KBM-7 (cell line): ENCODE measurements around the gene AGK.
"Not testable (repeated sequence)": the region's sequence is repeated elsewhere in the genome, so short reads cannot be mapped to it uniquely, and the experiment has no call there.

ENCODE experiments used
- DNase-seq: peaks from one replicate; pipeline ENCODE4 v3.0.0-alpha.2; 2015
- in situ Hi-C: fragments of 300-500 bp; cut with MboI; formaldehyde crosslinking; loops from 2 replicates; pipeline ENCODE4 v1.14.3; 2020; ENCODE audit warnings: low sequenced_read_pairs, low pct_unique_long_range_greater_than_20kb, mixed read lengths

AGK gene

GRCh38 chr7:141550386-141551093 is 670 bp upstream of the AGK start:
- in situ Hi-C loops = no loop called here
- no peak for DNase-seq

GRCh38 chr7:141551782-141552181 is 572 bp downstream of the AGK start:
- DNase-seq = no peak
- in situ Hi-C loops = no loop called here

GRCh38 chr7:141557360-141557759 is 6.2 kb downstream of the AGK start:
- no peak for DNase-seq
- in situ Hi-C loops = no loop called here

DNA sequence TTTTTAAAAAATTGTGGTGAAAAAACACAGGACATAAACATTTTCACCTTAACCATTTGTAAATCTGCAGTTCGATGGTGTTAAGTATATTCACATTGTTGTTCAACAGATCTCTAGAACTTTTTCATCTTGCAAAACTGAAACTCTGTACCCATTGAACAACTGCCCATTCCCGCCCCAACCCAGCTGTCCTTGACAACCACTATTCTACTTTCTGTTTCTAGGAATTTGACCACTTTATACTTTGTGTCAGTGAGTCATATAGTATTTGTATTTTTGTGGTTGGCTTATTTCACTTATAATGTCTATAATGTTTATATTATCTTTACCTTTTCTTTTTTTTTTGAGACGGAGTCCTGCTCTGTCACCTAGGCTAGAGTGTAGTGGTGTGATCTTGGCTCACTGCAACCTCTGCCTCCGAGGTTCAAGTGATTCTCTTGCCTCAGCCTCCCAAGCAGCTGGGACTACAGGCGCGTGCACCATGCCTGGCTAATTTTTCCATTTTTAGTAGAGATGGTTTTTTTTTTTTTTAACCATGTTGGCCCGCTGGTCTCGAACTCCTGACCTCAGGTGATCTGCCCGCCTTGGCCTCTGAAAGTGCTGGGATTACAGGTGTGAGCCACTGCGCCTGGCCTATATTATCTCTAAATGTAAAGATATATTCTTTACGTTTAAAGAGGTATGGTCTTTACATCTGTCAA is 6.8 kb downstream of the AGK start:
- in situ Hi-C loops, DNase-seq: not testable (repeated sequence)

DNA sequence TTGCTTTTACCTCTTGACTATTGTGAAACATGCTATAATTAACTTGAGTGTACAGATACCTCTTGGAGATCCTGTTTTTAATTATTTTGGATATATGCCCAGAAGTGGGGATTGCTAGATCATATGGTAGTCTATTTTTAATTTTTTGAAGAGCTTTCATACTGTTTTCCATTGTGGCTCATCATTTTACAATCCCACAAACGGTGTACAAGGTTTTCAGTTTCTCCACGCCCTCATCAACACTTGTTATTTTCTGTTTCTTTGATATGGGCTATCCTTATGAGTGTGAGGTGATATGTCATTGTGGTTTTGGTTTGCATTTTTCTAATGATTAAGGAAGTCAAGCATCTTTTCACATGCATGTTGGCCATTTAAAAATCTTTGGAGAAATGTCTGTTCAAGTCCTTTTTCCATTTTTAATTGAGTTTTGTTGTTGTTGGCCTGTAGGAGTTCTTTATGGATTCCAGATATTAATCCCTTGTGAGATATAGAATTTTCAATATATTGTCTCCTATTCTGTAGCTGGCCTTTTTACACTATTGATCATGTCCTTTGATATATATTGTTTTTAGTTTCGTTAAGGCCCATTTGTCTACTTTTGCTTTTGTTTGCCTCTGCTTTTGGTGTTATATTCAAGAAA is 7.5 kb downstream of the AGK start:
- in situ Hi-C loops = no loop called here
- peak; percentile 26 for DNase-seq

- in situ Hi-C loops = no loop called here
- DNase-seq = no peak
Measured at GRCh38 chr7:141559961-141560360, 8.8 kb downstream of the AGK start.

DNA sequence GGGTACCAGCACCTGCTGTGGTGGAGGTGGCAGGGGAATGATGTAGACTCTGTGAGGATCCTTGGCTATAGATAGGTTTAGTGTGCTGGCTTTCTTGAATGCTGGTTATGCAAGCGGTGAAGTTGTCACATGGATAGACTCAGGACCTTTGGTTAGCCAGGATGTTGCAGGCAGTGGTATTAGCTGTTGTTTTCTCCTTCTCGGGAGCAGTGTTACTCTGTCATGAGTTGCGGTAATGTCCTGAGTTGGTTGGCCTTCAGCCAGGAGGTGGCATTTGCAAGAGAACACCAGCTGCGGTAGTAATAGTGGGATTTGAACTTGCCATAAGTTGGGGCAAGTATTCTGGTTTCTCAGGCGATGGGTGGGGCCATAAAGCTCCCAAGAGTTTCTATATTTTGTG is 10.8 kb downstream of the AGK start:
- no peak for DNase-seq
- in situ Hi-C loops = no loop called here

GRCh38 chr7:141562543-141562942 is 11.3 kb downstream of the AGK start:
- no peak for DNase-seq
- in situ Hi-C loops = no loop called here

- in situ Hi-C loops = no loop called here
- no peak for DNase-seq
Measured at GRCh38 chr7:141562972-141563371, 11.8 kb downstream of the AGK start.

DNA sequence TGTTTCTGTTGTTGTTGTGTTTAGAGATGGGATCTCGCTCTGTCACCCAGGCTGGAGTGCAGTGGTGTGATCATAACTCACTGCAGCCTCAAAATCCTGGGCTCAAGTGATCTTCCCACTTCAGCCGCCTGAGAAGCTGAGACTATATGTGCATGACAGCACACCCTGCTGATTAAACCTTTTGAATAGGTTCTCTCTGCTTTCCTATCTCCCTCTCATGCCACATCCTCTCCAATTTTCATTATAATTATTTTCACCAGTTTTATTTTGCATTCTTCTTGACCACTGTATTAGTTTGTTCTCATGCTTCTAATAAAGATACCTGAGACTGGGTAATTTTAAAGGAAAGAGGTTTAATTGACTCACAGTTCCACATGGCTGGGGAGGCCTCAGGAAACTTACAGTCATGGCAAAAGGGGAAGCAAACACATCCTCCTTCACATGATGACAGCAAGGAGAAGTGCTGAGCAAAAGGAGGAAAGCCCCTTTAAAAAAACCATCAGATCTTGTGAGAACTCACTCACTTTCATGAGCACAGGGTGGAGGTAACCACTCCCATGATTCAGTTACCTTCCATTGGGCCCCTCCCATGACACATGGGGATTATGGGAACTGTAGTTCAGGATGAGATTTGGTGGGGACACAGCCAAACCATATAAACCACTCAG is 12.9 kb downstream of the AGK start:
- DNase-seq = peak; percentile 50
- in situ Hi-C loops = no loop called here

DNA sequence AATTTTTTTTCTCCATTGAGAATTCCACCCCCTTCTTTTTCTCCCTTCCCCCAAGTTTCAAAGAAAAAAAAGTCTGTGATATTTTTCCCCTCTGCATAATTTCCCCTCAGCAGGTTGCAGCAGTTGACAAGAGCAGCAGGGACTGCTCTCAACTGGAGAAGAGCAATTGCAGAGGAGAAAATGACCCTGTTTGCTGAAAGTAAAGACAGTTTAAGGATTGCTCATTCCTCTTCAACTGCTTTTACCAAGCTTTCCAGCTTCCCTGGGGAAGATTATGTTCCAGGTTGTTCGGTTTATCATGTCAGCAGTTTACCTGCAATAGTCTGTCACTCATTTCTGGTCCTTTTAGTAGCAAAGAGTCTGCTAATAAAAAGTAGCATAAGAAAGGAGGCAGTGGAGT is 16.2 kb downstream of the AGK start:
- in situ Hi-C loops = no loop called here
- no peak for DNase-seq

GRCh38 chr7:141568227-141568626 is 17.0 kb downstream of the AGK start:
- DNase-seq = no peak
- in situ Hi-C loops = no loop called here

- no peak for DNase-seq
- in situ Hi-C loops = no loop called here
Measured at GRCh38 chr7:141571059-141571458, 19.8 kb downstream of the AGK start.

- in situ Hi-C loops = no loop called here
- no peak for DNase-seq
Measured at GRCh38 chr7:141572175-141572574, 21.0 kb downstream of the AGK start.

DNA sequence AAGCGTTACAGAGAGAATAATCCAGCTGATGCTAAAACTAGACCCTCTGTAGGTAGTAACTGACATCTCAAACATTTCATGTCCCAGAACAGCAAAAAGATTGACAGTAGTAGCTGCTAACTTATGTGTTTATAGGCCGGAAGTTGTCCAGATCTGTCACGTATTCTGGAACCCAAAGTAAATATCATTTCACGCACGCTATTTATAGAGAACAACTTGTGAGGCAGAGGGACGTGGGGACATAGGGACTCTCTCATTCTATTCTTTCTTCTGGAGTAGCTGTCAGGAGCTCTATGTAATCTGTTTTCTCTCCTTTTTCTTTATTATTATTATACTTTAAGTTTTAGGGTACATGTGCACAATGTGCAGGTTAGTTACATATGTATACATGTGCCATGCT is 22.3 kb downstream of the AGK start:
- in situ Hi-C loops = no loop called here
- no peak for DNase-seq

- in situ Hi-C loops = no loop called here
- no peak for DNase-seq
Measured at GRCh38 chr7:141575164-141575563, 24.0 kb downstream of the AGK start.

- in situ Hi-C loops = no loop called here
- DNase-seq = no peak
Measured at GRCh38 chr7:141575654-141576448, 24.6 kb downstream of the AGK start.

- in situ Hi-C loops = no loop called here
- no peak for DNase-seq
Measured at GRCh38 chr7:141577043-141577839, 26.0 kb downstream of the AGK start.
